ENCODE results near the gene EMB. TPM values are rescaled to one million over a fixed set of nuclear protein-coding genes. Genes with fewer than 3 reads are reported as not detected.
"Not testable (repeated sequence)": the region's sequence is repeated elsewhere in the genome, so short reads cannot be mapped to it uniquely, and the experiment has no call there.

The EMB gene
- total RNA-seq, 4 donors from 2014 or later = 0.20 to 13.0 (median 7.9) TPM

DNA sequence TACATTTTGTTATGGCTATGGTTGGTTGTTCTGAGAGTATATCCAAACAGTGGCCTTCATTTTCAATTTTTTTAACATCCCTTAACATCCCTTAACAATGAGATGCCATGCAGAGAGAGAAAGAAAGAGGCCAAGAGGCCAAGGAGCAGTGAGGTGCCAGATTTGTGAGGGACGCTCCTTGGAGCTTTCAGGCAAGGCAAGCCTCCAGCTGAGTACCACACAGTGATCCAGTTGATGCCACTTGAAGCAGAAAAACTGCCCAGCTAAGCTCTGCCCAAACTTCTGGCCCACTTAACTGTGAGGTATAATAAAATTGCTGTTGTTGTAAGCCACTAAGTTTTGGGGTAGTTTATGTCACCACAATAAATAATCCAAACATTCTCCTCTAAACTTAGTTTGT lies 22.6 kb upstream of the EMB start:
- WGBS, 2 donors (ENCODE audit: low coverage in 1 of 2) = 76% methylated on average over 1 of the region's 1 CpG; no CpG with 5 or more reads in 1 of the 2 donors
- H3K4me1 ChIP-seq = no peaks in the 10 kb centered on the region
- H3K4me3 ChIP-seq = no peak overlapping the region
- intact Hi-C loops (cut with DNase I; ENCODE audit: low total_unique reads) = no loop called here
- H3K27ac ChIP-seq = no peak overlapping the region
- in situ Hi-C loops (cut with MboI; ENCODE audit: low pct_ligation_motif_present in 1 of 4, low pct_unique_long_range_greater_than_20kb in 1 of 4, low sequenced_read_pairs in 3 of 4) = no loop called here
- DNase-seq = no peak
- no peaks in the 10 kb centered on the region for H3K27me3 ChIP-seq
- no peaks in the 10 kb centered on the region for H3K36me3 ChIP-seq
- TF ChIP-seq EP300 (IDR thresholded peaks at IDR 0.05; ENCODE audit: low read depth) = no peak
- no peak for TF ChIP-seq POLR2AphosphoS5 (IDR thresholded peaks at IDR 0.05)
- TF ChIP-seq, protein P1, sequence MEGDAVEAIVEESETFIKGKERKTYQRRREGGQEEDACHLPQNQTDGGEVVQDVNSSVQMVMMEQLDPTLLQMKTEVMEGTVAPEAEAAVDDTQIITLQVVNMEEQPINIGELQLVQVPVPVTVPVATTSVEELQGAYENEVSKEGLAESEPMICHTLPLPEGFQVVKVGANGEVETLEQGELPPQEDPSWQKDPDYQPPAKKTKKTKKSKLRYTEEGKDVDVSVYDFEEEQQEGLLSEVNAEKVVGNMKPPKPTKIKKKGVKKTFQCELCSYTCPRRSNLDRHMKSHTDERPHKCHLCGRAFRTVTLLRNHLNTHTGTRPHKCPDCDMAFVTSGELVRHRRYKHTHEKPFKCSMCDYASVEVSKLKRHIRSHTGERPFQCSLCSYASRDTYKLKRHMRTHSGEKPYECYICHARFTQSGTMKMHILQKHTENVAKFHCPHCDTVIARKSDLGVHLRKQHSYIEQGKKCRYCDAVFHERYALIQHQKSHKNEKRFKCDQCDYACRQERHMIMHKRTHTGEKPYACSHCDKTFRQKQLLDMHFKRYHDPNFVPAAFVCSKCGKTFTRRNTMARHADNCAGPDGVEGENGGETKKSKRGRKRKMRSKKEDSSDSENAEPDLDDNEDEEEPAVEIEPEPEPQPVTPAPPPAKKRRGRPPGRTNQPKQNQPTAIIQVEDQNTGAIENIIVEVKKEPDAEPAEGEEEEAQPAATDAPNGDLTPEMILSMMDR (IDR thresholded peaks at IDR 0.05) = no peak
- TF ChIP-seq POLR2A (IDR thresholded peaks at IDR 0.05) = no peak
- H3K9me3 ChIP-seq = no peaks in the 10 kb centered on the region

DNA sequence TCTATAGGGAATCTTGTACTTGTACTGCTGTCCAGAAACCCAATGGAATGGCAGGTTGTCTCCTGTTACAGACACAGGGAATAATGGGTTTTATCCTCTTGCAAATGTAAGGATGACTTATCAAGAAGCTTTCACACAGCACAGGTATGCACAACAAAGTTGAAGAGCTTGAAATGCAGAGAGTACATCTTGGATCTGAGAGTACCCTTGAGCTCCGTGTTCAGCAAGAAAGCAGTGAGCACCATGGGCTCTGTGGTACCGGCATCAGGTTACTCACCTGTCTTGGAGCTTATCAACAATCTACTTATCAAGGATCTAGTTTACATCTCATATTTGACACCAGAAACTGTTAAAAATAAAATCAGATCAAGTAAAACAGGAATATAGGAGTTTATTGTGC lies 22.0 kb upstream of the EMB start:
- WGBS, 2 donors (ENCODE audit: low coverage in 1 of 2) = 75 to 80% methylated on average over 1 to 2 of the region's 2 CpGs

DNA sequence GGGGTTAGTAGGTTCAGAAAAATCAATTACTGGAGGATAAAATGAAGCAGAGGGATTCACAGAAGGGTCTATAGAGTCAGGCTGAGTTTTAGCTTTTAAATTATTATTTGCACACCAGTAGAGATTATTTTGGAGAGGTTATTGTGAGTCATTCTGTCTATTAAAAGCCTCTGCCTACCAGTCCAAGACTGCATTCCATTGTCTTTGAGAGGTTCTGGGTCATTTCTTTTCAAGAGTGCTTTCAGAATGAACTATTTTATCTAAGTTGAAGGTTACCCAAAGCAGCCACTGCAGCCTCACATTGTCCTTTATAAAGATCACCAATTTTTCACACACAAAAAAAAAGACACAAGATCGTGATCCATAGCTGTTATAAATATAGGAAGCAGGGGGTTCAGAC lies 21.5 kb upstream of the EMB start:
- H3K27ac ChIP-seq; H3K4me1 ChIP-seq; in situ Hi-C loops (cut with MboI; ENCODE audit: low pct_ligation_motif_present in 1 of 4, low pct_unique_long_range_greater_than_20kb in 1 of 4, low sequenced_read_pairs in 3 of 4); H3K36me3 ChIP-seq; intact Hi-C loops (cut with DNase I; ENCODE audit: low total_unique reads); DNase-seq; H3K4me3 ChIP-seq; H3K27me3 ChIP-seq; H3K9me3 ChIP-seq: not testable (repeated sequence)
- WGBS, 2 donors (ENCODE audit: low coverage in 1 of 2) = 97% methylated on average over 1 of the region's 1 CpG; no CpG with 5 or more reads in 1 of the 2 donors

More for the DNA sequence above, 22.0 kb upstream of the EMB start:
- no peak for DNase-seq
- Histone ChIP-seq H3K4me1 (no peaks in the 10 kb centered on the region), H3K27me3 (no peaks in the 10 kb centered on the region), H3K27ac (no peak overlapping the region), H3K36me3 (no peaks in the 10 kb centered on the region), H3K4me3 (no peak overlapping the region), H3K9me3 (no peaks in the 10 kb centered on the region)
- in situ Hi-C loops (cut with MboI; ENCODE audit: low pct_ligation_motif_present in 1 of 4, low pct_unique_long_range_greater_than_20kb in 1 of 4, low sequenced_read_pairs in 3 of 4) (no loop called here), intact Hi-C loops (cut with DNase I; ENCODE audit: low total_unique reads) (no loop called here)
- no peak for TF ChIP-seq POLR2AphosphoS5 (IDR thresholded peaks at IDR 0.05)
- no peak for TF ChIP-seq EP300 (IDR thresholded peaks at IDR 0.05; ENCODE audit: low read depth)
- TF ChIP-seq, protein P1 (IDR thresholded peaks at IDR 0.05) = no peak
- no peak for TF ChIP-seq POLR2A (IDR thresholded peaks at IDR 0.05)

DNA sequence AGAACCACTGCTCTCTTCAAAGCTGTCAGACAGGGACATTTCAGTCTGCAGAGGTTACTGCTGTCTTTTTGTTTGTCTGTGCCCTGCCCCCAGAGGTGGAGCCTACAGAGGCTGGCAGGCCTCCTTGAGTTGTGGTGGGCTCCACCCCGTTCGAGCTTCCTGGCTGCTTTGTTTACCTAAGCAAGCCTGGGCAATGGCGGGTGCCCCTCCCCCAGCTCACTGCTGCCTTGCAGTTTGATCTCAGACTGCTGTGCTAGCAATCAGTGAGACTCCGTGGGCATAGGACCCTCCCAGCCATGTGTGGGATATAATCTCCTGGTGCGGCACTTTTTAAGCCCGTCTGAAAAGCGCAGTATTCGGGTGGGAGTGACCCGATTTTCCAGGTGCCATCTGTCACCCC lies 17.3 kb upstream of the EMB start:
- 61 to 100% methylated on average over 1 to 8 of the region's 9 CpGs for WGBS, 2 donors (ENCODE audit: low coverage in 1 of 2)
- H3K4me3 ChIP-seq; H3K27ac ChIP-seq; intact Hi-C loops (cut with DNase I; ENCODE audit: low total_unique reads); H3K27me3 ChIP-seq; H3K4me1 ChIP-seq; H3K36me3 ChIP-seq; H3K9me3 ChIP-seq; in situ Hi-C loops (cut with MboI; ENCODE audit: low pct_ligation_motif_present in 1 of 4, low pct_unique_long_range_greater_than_20kb in 1 of 4, low sequenced_read_pairs in 3 of 4): not testable (repeated sequence)
- peak; percentile 19 for DNase-seq

DNA sequence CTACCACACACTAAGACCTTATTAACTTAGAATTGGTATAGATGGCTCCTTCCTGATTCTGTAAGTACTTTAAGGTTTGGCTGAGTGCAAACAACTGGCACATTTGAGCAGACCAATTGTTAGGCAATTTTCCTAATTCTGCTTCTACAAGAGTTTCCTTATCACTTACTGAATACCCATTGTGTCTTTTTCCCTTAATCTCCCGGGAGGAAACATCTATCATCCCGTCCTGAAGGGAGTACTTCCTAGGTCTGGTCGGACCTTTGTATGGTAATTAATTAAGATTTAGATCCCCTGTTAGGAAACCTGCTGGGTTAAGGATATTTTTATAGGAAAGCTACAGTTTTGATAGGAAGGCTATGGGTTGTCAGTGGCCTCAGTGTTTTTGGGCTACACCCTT lies 8.2 kb upstream of the EMB start:
- DNase-seq; H3K27ac ChIP-seq; H3K27me3 ChIP-seq; H3K9me3 ChIP-seq; in situ Hi-C loops (cut with MboI; ENCODE audit: low pct_ligation_motif_present in 1 of 4, low pct_unique_long_range_greater_than_20kb in 1 of 4, low sequenced_read_pairs in 3 of 4); H3K4me3 ChIP-seq; H3K4me1 ChIP-seq; H3K36me3 ChIP-seq: not testable (repeated sequence)
- intact Hi-C loops (cut with DNase I; ENCODE audit: low total_unique reads) = loop anchor here (10.0 kb wide), 1 partner anchor 706 kb away; no protein-coding TSS in a partner anchor
- WGBS, 2 donors (ENCODE audit: low coverage in 1 of 2) = 46 to 67% methylated on average over 3 of the region's 3 CpGs

DNA sequence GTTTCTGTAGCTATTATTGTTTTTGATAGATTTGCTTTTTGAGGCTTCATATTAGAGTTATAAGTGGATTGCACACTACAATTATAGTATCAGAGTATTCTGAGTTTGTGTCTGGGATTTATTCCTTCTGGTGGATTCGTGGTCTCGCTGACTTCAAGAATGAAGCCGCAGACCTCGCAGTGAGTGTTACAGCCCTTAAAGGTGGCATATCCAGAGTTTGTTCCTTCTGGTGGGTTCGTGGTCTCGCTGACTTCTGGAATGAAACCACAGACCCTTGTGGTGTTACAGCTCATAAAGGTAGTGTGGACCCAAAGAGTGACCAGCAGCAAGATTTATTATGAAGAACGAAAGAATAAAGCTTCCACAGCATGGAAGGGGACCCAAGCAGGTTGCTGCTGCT lies 6.9 kb upstream of the EMB start:
- no peak overlapping the region for H3K4me3 ChIP-seq
- no peaks in the 10 kb centered on the region for H3K27me3 ChIP-seq
- in situ Hi-C loops (cut with MboI; ENCODE audit: low pct_ligation_motif_present in 1 of 4, low pct_unique_long_range_greater_than_20kb in 1 of 4, low sequenced_read_pairs in 3 of 4) = no loop called here
- H3K27ac ChIP-seq = no peak overlapping the region
- no peaks in the 10 kb centered on the region for H3K36me3 ChIP-seq
- intact Hi-C loops (cut with DNase I; ENCODE audit: low total_unique reads) = loop anchor here (10.0 kb wide), 1 partner anchor 707 kb away; no protein-coding TSS in a partner anchor
- no peaks in the 10 kb centered on the region for H3K9me3 ChIP-seq
- no peak for DNase-seq
- 96 to 100% methylated on average over 1 to 7 of the region's 7 CpGs for WGBS, 2 donors (ENCODE audit: low coverage in 1 of 2)
- no peaks in the 10 kb centered on the region for H3K4me1 ChIP-seq
- TF ChIP-seq, protein P1 (IDR thresholded peaks at IDR 0.05) = no peak
- TF ChIP-seq EP300 (IDR thresholded peaks at IDR 0.05; ENCODE audit: low read depth) (no peak), POLR2AphosphoS5 (IDR thresholded peaks at IDR 0.05) (no peak), POLR2A (IDR thresholded peaks at IDR 0.05) (no peak)

Measured in transverse colon (tissue), 4 donors.